Prostate gland (tissue), 2 donors: ENCODE results near the gene CRIM1. TPM values are rescaled to one million over a fixed set of nuclear protein-coding genes. Genes with fewer than 3 reads are reported as not detected.

Experiments used
- DNase-seq: peaks from one replicate; pipeline ENCODE4 v3.0.0-alpha.2; 2019; ENCODE audit warnings: low spot score
- H3K27ac ChIP-seq, 2 donors: fragments of 200-600 bp; sonication (generic); 2 replicates each; pipeline ENCODE4 v1.5.1; 2017 to 2019
- H3K27me3 ChIP-seq: fragments of 200-600 bp; sonication (generic); replicated peaks from 2 replicates; pipeline ENCODE4 v1.5.1; 2019; ENCODE audit not compliant: insufficient read depth
- H3K36me3 ChIP-seq, 2 donors: fragments of 200-600 bp; sonication (generic); 1 replicate in 1 of 2; 2 replicates in 1 of 2; pipeline versions ENCODE4 v1.5.1 to v1.8.1; 2017 to 2019
- H3K4me1 ChIP-seq: fragments of 200-600 bp; sonication (generic); replicated peaks from 2 replicates; pipeline ENCODE4 v1.5.1; 2019
- H3K4me3 ChIP-seq, 2 donors: fragments of 200-600 bp; sonication (generic); 2 replicates each; pipeline ENCODE4 v1.5.1; 2017 to 2019
- H3K9me3 ChIP-seq: fragments of 200-600 bp; sonication (generic); 2 replicates; pipeline ENCODE4 v1.5.1; 2017
- POLR2A ChIP-seq: fragments of 450-650 bp; IDR thresholded peaks from one replicate; pipeline ENCODE4 v1.6.1; 2016; ENCODE audit warnings: antibody characterized with exemption, mild to moderate bottlenecking
- POLR2AphosphoS5 ChIP-seq: sonication (generic); formaldehyde crosslinking; IDR thresholded peaks from one replicate; pipeline ENCODE4 v1.6.1; 2017; ENCODE audit warnings: antibody characterized with exemption
- WGBS: methylation state at CpG from one replicate; pipeline ENCODE4 v1.1.5; 2018; 5-methylcytosine and 5-hydroxymethylcytosine counted together
- intact Hi-C: fragments of 100-400 bp; cut with DNase I; formaldehyde crosslinking; loops from one replicate; pipeline ENCODE4 v1.14.2; 2022
- total RNA-seq, 2 donors: library from RNA; depleted of rRNA; stranded (reverse); fragments of >200 nt; gene quantifications; one replicate each; pipeline ENCODE4 v1.1.0, GENCODE V29; 2016
- TF ChIP-seq, protein P1 (sequence below), 4 experiments: fragments of 200-600 bp in 2 of 4; fragments of 450-650 bp in 2 of 4; sonication (generic) in 2 of 4; IDR thresholded peaks; 1 replicate in 3 of 4; 2 replicates in 1 of 4; pipeline ENCODE4 v1.5.1; 2016 to 2019; ENCODE audit warnings: antibody characterized with exemption in 4 of 4, mild to moderate bottlenecking in 2 of 4, moderate library complexity in 2 of 4

CRIM1 gene
- total RNA-seq, 2 donors from 2014 or later: 55.2 to 101 TPM

DNA sequence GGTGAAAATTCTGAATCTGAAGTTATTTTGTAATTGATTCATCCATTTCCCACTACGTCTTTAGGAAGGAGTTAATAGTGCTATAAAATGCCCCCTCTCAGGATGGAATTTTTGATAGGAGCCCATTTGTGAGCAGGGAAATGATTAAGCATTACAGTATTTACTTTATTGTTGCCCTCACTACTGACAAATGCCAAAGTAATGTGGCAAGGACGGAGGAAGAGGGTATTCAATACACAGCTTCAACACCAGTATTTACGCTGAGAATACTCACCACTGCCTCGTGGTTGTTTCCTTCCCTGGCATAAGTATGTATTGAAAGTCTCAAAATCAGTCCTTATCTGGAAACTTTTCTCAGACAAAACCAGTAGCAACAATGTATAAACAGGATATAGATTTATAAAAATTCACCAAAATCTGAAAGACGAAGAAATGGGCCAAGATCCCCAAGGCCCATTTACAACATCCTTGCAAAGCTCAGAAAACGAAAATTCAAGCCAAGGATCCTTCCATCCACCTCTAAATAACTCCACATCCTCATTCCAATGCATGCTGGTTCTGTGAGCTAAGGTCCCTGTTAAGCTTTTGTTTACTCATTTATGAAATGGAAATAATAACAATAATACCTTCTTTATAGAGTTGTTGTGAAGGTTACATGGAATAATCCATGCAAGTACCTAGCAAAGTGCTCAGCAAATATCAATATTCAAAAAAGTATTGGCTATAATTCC lies 213.1 kb downstream of the CRIM1 start:
- no peak for DNase-seq
- H3K27ac ChIP-seq: no peak overlapping the region
- H3K4me1 ChIP-seq: no peaks in the 10 kb centered on the region
- no peaks in the 10 kb centered on the region for H3K27me3 ChIP-seq
- TF ChIP-seq POLR2AphosphoS5 (no peak), POLR2A (no peak)
- TF ChIP-seq, protein P1, sequence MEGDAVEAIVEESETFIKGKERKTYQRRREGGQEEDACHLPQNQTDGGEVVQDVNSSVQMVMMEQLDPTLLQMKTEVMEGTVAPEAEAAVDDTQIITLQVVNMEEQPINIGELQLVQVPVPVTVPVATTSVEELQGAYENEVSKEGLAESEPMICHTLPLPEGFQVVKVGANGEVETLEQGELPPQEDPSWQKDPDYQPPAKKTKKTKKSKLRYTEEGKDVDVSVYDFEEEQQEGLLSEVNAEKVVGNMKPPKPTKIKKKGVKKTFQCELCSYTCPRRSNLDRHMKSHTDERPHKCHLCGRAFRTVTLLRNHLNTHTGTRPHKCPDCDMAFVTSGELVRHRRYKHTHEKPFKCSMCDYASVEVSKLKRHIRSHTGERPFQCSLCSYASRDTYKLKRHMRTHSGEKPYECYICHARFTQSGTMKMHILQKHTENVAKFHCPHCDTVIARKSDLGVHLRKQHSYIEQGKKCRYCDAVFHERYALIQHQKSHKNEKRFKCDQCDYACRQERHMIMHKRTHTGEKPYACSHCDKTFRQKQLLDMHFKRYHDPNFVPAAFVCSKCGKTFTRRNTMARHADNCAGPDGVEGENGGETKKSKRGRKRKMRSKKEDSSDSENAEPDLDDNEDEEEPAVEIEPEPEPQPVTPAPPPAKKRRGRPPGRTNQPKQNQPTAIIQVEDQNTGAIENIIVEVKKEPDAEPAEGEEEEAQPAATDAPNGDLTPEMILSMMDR (IDR thresholded peaks at IDR 0.05): no peak
- no peak overlapping the region for H3K4me3 ChIP-seq
- WGBS: 60% methylated on average over 6 of the region's 6 CpGs
- intact Hi-C loops: no loop called here
- no peaks in the 10 kb centered on the region for H3K9me3 ChIP-seq
- H3K36me3 ChIP-seq: no peaks in the 10 kb centered on the region

DNA sequence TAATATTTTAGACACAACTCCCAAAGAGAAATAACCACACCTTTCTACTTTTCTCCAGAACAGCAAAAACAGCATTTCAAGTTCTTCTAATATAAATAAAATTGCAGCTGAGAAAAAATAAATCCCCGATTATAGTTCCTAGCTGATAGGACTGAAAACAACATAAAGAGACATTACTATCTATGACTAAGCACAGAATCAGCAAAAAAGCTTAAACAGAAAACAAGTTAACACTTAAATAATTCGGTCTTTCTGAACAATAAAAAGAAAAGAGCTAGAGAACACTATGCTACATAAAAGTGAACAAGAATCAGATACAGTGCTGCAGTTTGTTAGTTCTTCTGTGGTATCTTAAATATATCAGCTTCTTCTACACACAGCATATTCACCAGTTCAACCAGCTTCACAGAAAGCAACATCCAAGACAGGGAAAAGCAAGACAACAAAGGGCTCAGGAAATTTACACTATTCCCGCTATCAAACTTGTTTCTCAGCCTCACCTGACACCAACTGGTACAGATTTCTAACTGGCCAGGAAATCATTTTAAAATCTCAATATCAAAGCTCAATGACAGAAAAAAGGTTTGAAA lies 213.8 kb downstream of the CRIM1 start:
- Histone ChIP-seq H3K9me3 (no peaks in the 10 kb centered on the region), H3K27ac (no peak overlapping the region), H3K36me3 (no peaks in the 10 kb centered on the region), H3K4me3 (no peak overlapping the region), H3K27me3 (no peaks in the 10 kb centered on the region), H3K4me1 (no peaks in the 10 kb centered on the region)
- TF ChIP-seq, protein P1 (IDR thresholded peaks at IDR 0.05): no peak
- no peak for TF ChIP-seq POLR2AphosphoS5
- TF ChIP-seq POLR2A: no peak
- intact Hi-C loops: no loop called here
- no peak for DNase-seq
- 58% methylated on average over 3 of the region's 3 CpGs for WGBS

GRCh38 chr2:36570416-36570815 lies 214.8 kb downstream of the CRIM1 start:
- WGBS: 89% methylated on average over 1 of the region's 1 CpG

GRCh38 chr2:36572054-36572718 lies 216.6 kb downstream of the CRIM1 start:
- TF ChIP-seq, protein P1 (IDR thresholded peaks at IDR 0.05): no peak
- no peak for TF ChIP-seq POLR2AphosphoS5
- no peak for TF ChIP-seq POLR2A
- Histone ChIP-seq H3K36me3 (no peaks in the 10 kb centered on the region), H3K9me3 (no peaks in the 10 kb centered on the region), H3K27ac (no peak overlapping the region), H3K27me3 (no peaks in the 10 kb centered on the region), H3K4me1 (no peaks in the 10 kb centered on the region), H3K4me3 (no peak overlapping the region)
- 57% methylated on average over 3 of the region's 3 CpGs for WGBS
- DNase-seq: no peak
- intact Hi-C loops: no loop called here

More at GRCh38 chr2:36570416-36570815, 214.8 kb downstream of the CRIM1 start:
- H3K36me3 ChIP-seq: no peaks in the 10 kb centered on the region
- DNase-seq: no peak
- no peaks in the 10 kb centered on the region for H3K9me3 ChIP-seq
- no peaks in the 10 kb centered on the region for H3K27me3 ChIP-seq
- H3K27ac ChIP-seq: no peak overlapping the region
- no peak overlapping the region for H3K4me3 ChIP-seq
- no peaks in the 10 kb centered on the region for H3K4me1 ChIP-seq
- intact Hi-C loops: no loop called here
- TF ChIP-seq POLR2A: no peak
- TF ChIP-seq, protein P1 (IDR thresholded peaks at IDR 0.05): no peak
- no peak for TF ChIP-seq POLR2AphosphoS5
